HCT116 (cell line): Measurements from ENCODE around the gene RELCH. TPM values are rescaled to one million over a fixed set of nuclear protein-coding genes. Genes with fewer than 3 reads are reported as not detected.

Experiments used
- ATAC-seq: fragments of 200-7000 bp; cut with Tn5 transposase; 2 replicates; pipeline ENCODE4 v1.9.1; 2020; ENCODE audit warnings: mild to moderate bottlenecking, moderate library complexity
- BruUV-seq: library from RNA; stranded (reverse); fragments of 400-500 nt; replicated peaks from 2 replicates; lab custom pipeline; 2021; lab: Mats Ljungman, UMichigan
- CTCF ChIA-PET: fragments of 300-600 bp; sonication (Branson Sonifier 250); formaldehyde crosslinking; loops from one replicate; lab custom pipeline; 2021; ENCODE audit warnings: antibody characterized with exemption; lab: Charles Lee
- POLR2A ChIA-PET: fragments of 300-600, 350-600 bp; sonication (Branson Sonifier 250); formaldehyde crosslinking; loops from one replicate; lab custom pipeline; 2021; ENCODE audit warnings: antibody characterized with exemption; lab: Charles Lee
- RAD21 ChIA-PET, 2 experiments: fragments of 300-600 bp; sonication (Branson Sonifier 250); formaldehyde crosslinking; loops; one replicate each; lab custom pipeline; 2023; ENCODE audit warnings: low total read pairs in 2 of 2; ENCODE audit not compliant: uncharacterized antibody in 2 of 2, unreplicated experiment in 2 of 2, low non-redundant PET in 1 of 2; lab: Charles Lee
- DNase-seq: peaks from one replicate; pipeline ENCODE4 v3.0.0-alpha.2; 2010; ENCODE audit warnings: low read depth, low spot score
- H2AFZ ChIP-seq: fragments of 200-600 bp; shearing (Covaris generic), sonication (generic); 2 replicates; pipeline ENCODE4 v1.6.1; 2017; ENCODE audit warnings: low read depth, mixed run types, mixed read lengths, antibody characterized with exemption, low read length; ENCODE audit not compliant: poor library complexity, severe bottlenecking
- H3K27ac ChIP-seq: 2 replicates; pipeline ENCODE4 v1.5.1; 2012; ENCODE audit warnings: low read depth, low read length
- H3K27me3 ChIP-seq: fragments of 200-600 bp; sonication (generic); 2 replicates; pipeline ENCODE4 v1.6.1; 2016; ENCODE audit warnings: mixed run types, low read length, mixed read lengths; ENCODE audit not compliant: insufficient read depth
- H3K36me3 ChIP-seq, 2 experiments: fragments of 200-500 bp in 1 of 2; fragments of 200-600 bp in 1 of 2; sonication (Bioruptor generic) in 1 of 2; sonication (generic) in 1 of 2; 2 replicates each; pipeline versions ENCODE4 v1.5.1 to v1.6.1; 2014 to 2016; ENCODE audit warnings: low read length in 2 of 2, inconsistent platforms in 1 of 2, mixed read lengths in 1 of 2, mixed run types in 1 of 2; ENCODE audit not compliant: insufficient read depth in 2 of 2, control insufficient read depth in 1 of 2
- H3K4me1 ChIP-seq, 2 experiments: fragments of 200-600 bp in 1 of 2; sonication (generic) in 1 of 2; 2 replicates each; pipeline versions ENCODE4 v1.5.1 to v1.6.1; 2012 to 2017; ENCODE audit warnings: low read length in 2 of 2, inconsistent platforms in 1 of 2, mild to moderate bottlenecking in 1 of 2, mixed read lengths in 1 of 2, mixed run types in 1 of 2, moderate library complexity in 1 of 2; ENCODE audit not compliant: insufficient read depth in 2 of 2, control insufficient read depth in 1 of 2
- H3K4me2 ChIP-seq: fragments of 200-600 bp; sonication (generic); 2 replicates; pipeline ENCODE4 v1.6.1; 2017; ENCODE audit warnings: mixed run types, low read length, mixed read lengths
- H3K4me3 ChIP-seq, 2 experiments: fragments of 200-600 bp in 1 of 2; sonication (generic) in 1 of 2; replicated peaks in 1 of 2; 2 replicates each; pipeline ENCODE4 v1.5.1; 2011 to 2016; ENCODE audit warnings: low read length in 2 of 2, control low read depth in 1 of 2, low read depth in 1 of 2, mild to moderate bottlenecking in 1 of 2, mixed read lengths in 1 of 2, mixed run types in 1 of 2
- H3K79me2 ChIP-seq: fragments of 200-600 bp; sonication (generic); 2 replicates; pipeline ENCODE4 v1.6.1; 2017; ENCODE audit warnings: mild to moderate bottlenecking, mixed run types, low read length, moderate library complexity, mixed read lengths; ENCODE audit not compliant: insufficient read depth
- H3K9ac ChIP-seq: fragments of 200-600 bp; sonication (generic); 2 replicates; pipeline ENCODE4 v1.6.1; 2016; ENCODE audit warnings: low read length, mixed read lengths
- H3K9me2 ChIP-seq: fragments of 200-600 bp; sonication (generic), shearing (Covaris generic); 2 replicates; pipeline ENCODE4 v1.6.1; 2017; ENCODE audit warnings: mixed run types, mild to moderate bottlenecking, moderate library complexity; ENCODE audit not compliant: insufficient read depth
- H3K9me3 ChIP-seq, 2 experiments: fragments of 200-500 bp in 1 of 2; fragments of 200-600 bp in 1 of 2; sonication (Bioruptor generic) in 1 of 2; sonication (generic) in 1 of 2; 2 replicates each; pipeline ENCODE4 v1.6.1; 2014 to 2017; ENCODE audit warnings: low read length in 2 of 2, mixed read lengths in 2 of 2, inconsistent platforms in 1 of 2, low read depth in 1 of 2, mild to moderate bottlenecking in 1 of 2, mixed run types in 1 of 2, moderate library complexity in 1 of 2; ENCODE audit not compliant: control insufficient read depth in 1 of 2, insufficient read depth in 1 of 2
- H4K20me1 ChIP-seq: fragments of 200-600 bp; sonication (generic), shearing (Covaris generic); 2 replicates; pipeline ENCODE4 v1.6.1; 2017; ENCODE audit warnings: mixed run types, mild to moderate bottlenecking, moderate library complexity; ENCODE audit not compliant: insufficient read depth
- ATF3 ChIP-seq: IDR thresholded peaks from 2 replicates; pipeline ENCODE4 v1.6.1; 2012
- CBX3 ChIP-seq: IDR thresholded peaks from 2 replicates; pipeline ENCODE4 v1.6.1; 2012; ENCODE audit warnings: low read depth
- CEBPB ChIP-seq: IDR thresholded peaks from 2 replicates; pipeline ENCODE4 v1.6.1; 2012; ENCODE audit warnings: low read depth
- CTCF ChIP-seq, 3 experiments: fragments of 200-600 bp in 1 of 3; sonication (generic) in 1 of 3; IDR thresholded peaks in 2 of 3; conservative IDR thresholded peaks in 1 of 3; 2 replicates each; pipeline ENCODE4 v1.5.1; 2012 to 2017; ENCODE audit warnings: low read depth in 2 of 3, low read length in 2 of 3, antibody characterized with exemption in 1 of 3, borderline replicate concordance in 1 of 3, control low read depth in 1 of 3, mild to moderate bottlenecking in 1 of 3, mixed read lengths in 1 of 3, mixed run types in 1 of 3, moderate library complexity in 1 of 3; ENCODE audit not compliant: insufficient read depth in 1 of 3
- ELF1 ChIP-seq: IDR thresholded peaks from 2 replicates; pipeline ENCODE4 v1.6.1; 2012; ENCODE audit warnings: low read depth, borderline replicate concordance
- EZH2 ChIP-seq: fragments of 200-600 bp; sonication (generic); IDR thresholded peaks from 2 replicates; pipeline ENCODE4 v1.6.1; 2017; ENCODE audit warnings: antibody characterized with exemption, mixed run types
- EZH2phosphoT487 ChIP-seq: fragments of 200-600 bp; IDR thresholded peaks from 2 replicates; pipeline ENCODE4 v1.6.1; 2018; ENCODE audit warnings: antibody characterized with exemption, borderline replicate concordance
- FOSL1 ChIP-seq: IDR thresholded peaks from 2 replicates; pipeline ENCODE4 v1.6.1; 2012; ENCODE audit warnings: low read depth
- JUND ChIP-seq: IDR thresholded peaks from 2 replicates; pipeline ENCODE4 v1.6.1; 2012
- MAX ChIP-seq: IDR thresholded peaks from 2 replicates; pipeline ENCODE4 v1.6.1; 2012
- RAD21 ChIP-seq: IDR thresholded peaks from 2 replicates; pipeline ENCODE4 v1.6.1; 2012; ENCODE audit warnings: low read depth, mild to moderate bottlenecking
- REST ChIP-seq: IDR thresholded peaks from 2 replicates; pipeline ENCODE4 v1.6.1; 2012; ENCODE audit warnings: low read depth
- SIN3A ChIP-seq: IDR thresholded peaks from 2 replicates; pipeline ENCODE4 v1.6.1; 2012; ENCODE audit warnings: low read depth
- SP1 ChIP-seq: IDR thresholded peaks from 2 replicates; pipeline ENCODE4 v1.6.1; 2012; ENCODE audit warnings: low read depth
- SRF ChIP-seq: IDR thresholded peaks from 2 replicates; pipeline ENCODE4 v1.6.1; 2012; ENCODE audit warnings: low read depth
- TCF7L2 ChIP-seq: IDR thresholded peaks from 2 replicates; pipeline ENCODE4 v1.7.0; 2011; ENCODE audit warnings: borderline replicate concordance, inconsistent platforms; ENCODE audit not compliant: insufficient read depth, insufficient read length; ENCODE audit errors: extremely low read depth
- ZBTB33 ChIP-seq: IDR thresholded peaks from 2 replicates; pipeline ENCODE4 v1.6.1; 2011; ENCODE audit warnings: mild to moderate bottlenecking, low read length, moderate library complexity; ENCODE audit not compliant: insufficient replicate concordance; ENCODE audit errors: extremely low read depth
- ZFX ChIP-seq: fragments of 450-650 bp; IDR thresholded peaks from 2 replicates; pipeline ENCODE4 v1.6.1; 2017
- intact Hi-C: fragments of 100-400 bp; cut with micrococcal nuclease; formaldehyde crosslinking; loops from 2 replicates; pipeline ENCODE4 v1.10.0; 2022
- total RNA-seq: library from RNA; stranded (reverse); gene quantifications from one replicate; pipeline ENCODE4 v1.2.1, GENCODE V29; 2021; ENCODE audit not compliant: unreplicated experiment

RELCH gene
- total RNA-seq, 1 experiment from 2014 or later = 17.4 TPM

- Histone ChIP-seq H3K36me3 (no peaks in the 10 kb centered on the region), H4K20me1 (no peaks in the 10 kb centered on the region), H3K79me2 (no peaks in the 10 kb centered on the region), H3K27ac (no peak overlapping the region), H3K9me3 (no peaks in the 10 kb centered on the region), H3K27me3 (no peaks in the 10 kb centered on the region), H3K9ac (no peak overlapping the region), H3K4me2 (no peak overlapping the region), H3K4me3 (no peak overlapping the region), H3K4me1 (peaks cover 9 to 15% of the 10 kb centered on the region in 2 experiments), H2AFZ (no peak overlapping the region), H3K9me2 (no peaks in the 10 kb centered on the region)
- intact Hi-C loops = no loop called here
- RAD21 ChIA-PET = no interaction called here
- TF ChIP-seq CBX3 (no peak), MAX (no peak), ELF1 (no peak), JUND (no peak), RAD21 (no peak), EZH2phosphoT487 (no peak), CTCF (IDR thresholded peaks at IDR 0.05 in 2 of 3, conservative IDR thresholded peaks at IDR 0.05 in 1 of 3; ENCODE audit: borderline replicate concordance in 1 of 3, insufficient read depth in 1 of 3, low read depth in 2 of 3, low read length in 2 of 3) (no peak), TCF7L2 (no peak), FOSL1 (no peak), EZH2 (no peak), CEBPB (no peak), ATF3 (no peak), SIN3A (no peak), SRF (no peak), ZFX (no peak), ZBTB33 (no peak), REST (no peak), SP1 (no peak)
- ATAC-seq (no peak), DNase-seq (no peak)
- no TSS peak for BruUV-seq
- CTCF ChIA-PET = interaction anchor here (1.3 kb wide), 1 partner anchor 20 kb away, joined by 3 read pairs; no protein-coding TSS in a partner anchor
- POLR2A ChIA-PET = no interaction called here
Measured at GRCh38 chr18:62337336-62337735, 150.3 kb downstream of the RELCH start.
